Activated B cell treated with CpG ODN at 0.5 μM for 24 hours (primary cell): ENCODE measurements around the gene PIK3CG. TPM values are rescaled to one million over a fixed set of nuclear protein-coding genes. Genes with fewer than 3 reads are reported as not detected.
"Not testable (repeated sequence)": the region's sequence is repeated elsewhere in the genome, so short reads cannot be mapped to it uniquely, and the experiment has no call there.

Experiments
- ATAC-seq: fragments of 200-7000 bp; cut with Tn5 transposase; one replicate; pipeline ENCODE4 v1.10.0; 2021; ENCODE audit warnings: low read depth, mild to moderate bottlenecking, moderate library complexity
- CTCF ChIA-PET: fragments of 350-600 bp; sonication (Branson Sonifier 250); formaldehyde crosslinking; loops from one replicate; lab custom pipeline; 2021; ENCODE audit warnings: antibody characterized with exemption; lab: Charles Lee
- POLR2A ChIA-PET: fragments of 350-600 bp; sonication (Branson Sonifier 250); formaldehyde crosslinking; loops from one replicate; lab custom pipeline; 2021; ENCODE audit warnings: antibody characterized with exemption; lab: Charles Lee
- DNase-seq: peaks from one replicate; pipeline ENCODE4 v3.0.0; 2022
- H3K27ac Mint-ChIP-seq: one replicate; pipeline ENCODE4 v1.8.0; 2020; ENCODE audit warnings: mixed read lengths
- H3K27me3 Mint-ChIP-seq: one replicate; pipeline ENCODE4 v1.8.0; 2021; ENCODE audit warnings: mixed read lengths
- H3K36me3 Mint-ChIP-seq: one replicate; pipeline ENCODE4 v1.8.0; 2021; ENCODE audit warnings: low read depth, mixed read lengths
- H3K4me1 Mint-ChIP-seq: one replicate; pipeline ENCODE4 v1.8.0; 2021; ENCODE audit warnings: mixed read lengths
- H3K4me3 Mint-ChIP-seq: one replicate; pipeline ENCODE4 v1.8.0; 2020; ENCODE audit warnings: mild to moderate bottlenecking, mixed read lengths
- H3K9me3 Mint-ChIP-seq: one replicate; pipeline ENCODE4 v1.8.0; 2020; ENCODE audit warnings: mixed read lengths
- intact Hi-C: fragments of 100-400 bp; cut with micrococcal nuclease; formaldehyde crosslinking; loops from one replicate; pipeline ENCODE4 v1.15.1; 2024
- total RNA-seq: library from RNA; stranded (reverse); gene quantifications from 2 replicates; pipeline ENCODE4 v1.2.3, GENCODE V29; 2022
- TF ChIP-seq, protein P1 (sequence below): fragments of 200-600 bp; IDR thresholded peaks from one replicate; pipeline ENCODE4 v1.8.0; 2022; ENCODE audit warnings: antibody characterized with exemption, mild to moderate bottlenecking

The PIK3CG gene
- total RNA-seq, 1 donor from 2014 or later: 63.6 TPM

- H3K9me3 Mint-ChIP-seq: no peaks in the 10 kb centered on the region
- DNase-seq: no peak
- CTCF ChIA-PET: no interaction called here
- no peak overlapping the region for H3K4me3 Mint-ChIP-seq
- H3K27ac Mint-ChIP-seq: no peak overlapping the region
- POLR2A ChIA-PET: interaction anchor here (0.8 kb wide), 1 partner anchor 50 kb away, joined by 3 read pairs; no protein-coding TSS in a partner anchor
- H3K4me1 Mint-ChIP-seq: no peaks in the 10 kb centered on the region
- no peaks in the 10 kb centered on the region for H3K27me3 Mint-ChIP-seq
- intact Hi-C loops: no loop called here
- H3K36me3 Mint-ChIP-seq: no peaks in the 10 kb centered on the region
- no peak for ATAC-seq
- TF ChIP-seq, protein P1, sequence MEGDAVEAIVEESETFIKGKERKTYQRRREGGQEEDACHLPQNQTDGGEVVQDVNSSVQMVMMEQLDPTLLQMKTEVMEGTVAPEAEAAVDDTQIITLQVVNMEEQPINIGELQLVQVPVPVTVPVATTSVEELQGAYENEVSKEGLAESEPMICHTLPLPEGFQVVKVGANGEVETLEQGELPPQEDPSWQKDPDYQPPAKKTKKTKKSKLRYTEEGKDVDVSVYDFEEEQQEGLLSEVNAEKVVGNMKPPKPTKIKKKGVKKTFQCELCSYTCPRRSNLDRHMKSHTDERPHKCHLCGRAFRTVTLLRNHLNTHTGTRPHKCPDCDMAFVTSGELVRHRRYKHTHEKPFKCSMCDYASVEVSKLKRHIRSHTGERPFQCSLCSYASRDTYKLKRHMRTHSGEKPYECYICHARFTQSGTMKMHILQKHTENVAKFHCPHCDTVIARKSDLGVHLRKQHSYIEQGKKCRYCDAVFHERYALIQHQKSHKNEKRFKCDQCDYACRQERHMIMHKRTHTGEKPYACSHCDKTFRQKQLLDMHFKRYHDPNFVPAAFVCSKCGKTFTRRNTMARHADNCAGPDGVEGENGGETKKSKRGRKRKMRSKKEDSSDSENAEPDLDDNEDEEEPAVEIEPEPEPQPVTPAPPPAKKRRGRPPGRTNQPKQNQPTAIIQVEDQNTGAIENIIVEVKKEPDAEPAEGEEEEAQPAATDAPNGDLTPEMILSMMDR: no peak
These were observed 44.5 kb upstream of the PIK3CG start for GRCh38 chr7:106820321-106821217.

DNA sequence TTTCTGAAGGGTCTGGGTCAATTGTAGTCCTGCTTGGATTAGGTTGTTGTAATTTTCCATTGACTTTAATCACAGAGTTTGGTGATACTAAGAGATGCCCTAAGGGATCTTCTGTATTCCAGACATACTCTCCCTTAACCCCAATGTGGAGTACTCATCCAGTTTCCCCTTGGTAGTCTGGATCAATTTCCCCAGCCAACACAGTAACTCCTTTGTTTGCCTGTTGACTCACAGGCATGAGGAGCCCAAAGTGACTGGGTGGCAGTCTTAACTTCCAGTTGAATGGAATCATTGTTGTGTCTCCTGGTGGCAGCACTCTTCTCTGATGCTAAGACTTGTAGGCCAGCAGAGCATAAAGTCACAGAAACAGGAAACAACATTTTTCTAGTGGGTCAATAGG lies 41.5 kb upstream of the PIK3CG start:
- Mint-ChIP-seq H3K36me3 (no peaks in the 10 kb centered on the region), H3K4me3 (no peak overlapping the region), H3K9me3 (no peaks in the 10 kb centered on the region), H3K27ac (no peak overlapping the region), H3K27me3 (no peaks in the 10 kb centered on the region), H3K4me1 (no peaks in the 10 kb centered on the region)
- POLR2A ChIA-PET: no interaction called here
- DNase-seq: no peak
- no peak for ATAC-seq
- CTCF ChIA-PET: no interaction called here
- TF ChIP-seq, protein P1: no peak
- intact Hi-C loops: no loop called here

- no peak overlapping the region for H3K27ac Mint-ChIP-seq
- peaks cover under 1% of the 10 kb centered on the region for H3K9me3 Mint-ChIP-seq
- intact Hi-C loops: no loop called here
- POLR2A ChIA-PET: no interaction called here
- H3K4me1 Mint-ChIP-seq: no peaks in the 10 kb centered on the region
- CTCF ChIA-PET: no interaction called here
- ATAC-seq (no peak), DNase-seq (no peak)
- no peak overlapping the region for H3K4me3 Mint-ChIP-seq
- H3K27me3 Mint-ChIP-seq: no peaks in the 10 kb centered on the region
- TF ChIP-seq, protein P1: no peak
- peaks cover under 1% of the 10 kb centered on the region for H3K36me3 Mint-ChIP-seq
These were observed 40.6 kb upstream of the PIK3CG start for GRCh38 chr7:106824458-106824857.

DNA sequence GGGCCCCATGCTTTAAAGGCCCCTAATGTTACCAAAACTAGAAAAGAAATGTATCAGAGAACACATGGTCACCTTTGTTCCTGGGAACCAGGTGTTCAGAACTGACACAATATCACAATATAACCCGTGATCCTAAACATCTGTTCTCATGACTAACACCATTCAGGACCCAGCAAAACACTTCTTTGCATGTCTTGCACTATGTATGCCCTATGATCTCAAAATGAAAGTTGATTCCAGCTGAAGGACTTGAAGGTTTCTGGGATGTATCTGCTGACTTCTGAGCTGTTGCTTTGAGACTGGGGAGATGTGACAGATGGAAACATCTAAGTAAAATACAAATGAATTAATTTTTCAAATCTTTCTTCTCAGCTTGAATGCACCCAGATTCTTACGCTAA lies 37.5 kb upstream of the PIK3CG start:
- peaks cover 2% of the 10 kb centered on the region for H3K36me3 Mint-ChIP-seq
- no peaks in the 10 kb centered on the region for H3K27me3 Mint-ChIP-seq

GRCh38 chr7:106829496-106829895 lies 35.6 kb upstream of the PIK3CG start:
- Mint-ChIP-seq H3K27ac (no peak overlapping the region), H3K4me3 (no peak overlapping the region), H3K4me1 (no peaks in the 10 kb centered on the region), H3K36me3 (peaks cover 2% of the 10 kb centered on the region), H3K27me3 (no peaks in the 10 kb centered on the region), H3K9me3 (peaks cover 6% of the 10 kb centered on the region)
- intact Hi-C loops: no loop called here
- POLR2A ChIA-PET: no interaction called here
- ATAC-seq (no peak), DNase-seq (no peak)
- CTCF ChIA-PET: no interaction called here
- TF ChIP-seq, protein P1: no peak

More for the DNA sequence above, 37.5 kb upstream of the PIK3CG start:
- POLR2A ChIA-PET: no interaction called here
- intact Hi-C loops: no loop called here
- Mint-ChIP-seq H3K4me3 (no peak overlapping the region), H3K9me3 (peaks cover 6% of the 10 kb centered on the region), H3K4me1 (no peaks in the 10 kb centered on the region), H3K27ac (no peak overlapping the region)
- TF ChIP-seq, protein P1: no peak
- CTCF ChIA-PET: no interaction called here
- no peak for ATAC-seq
- DNase-seq: no peak

DNA sequence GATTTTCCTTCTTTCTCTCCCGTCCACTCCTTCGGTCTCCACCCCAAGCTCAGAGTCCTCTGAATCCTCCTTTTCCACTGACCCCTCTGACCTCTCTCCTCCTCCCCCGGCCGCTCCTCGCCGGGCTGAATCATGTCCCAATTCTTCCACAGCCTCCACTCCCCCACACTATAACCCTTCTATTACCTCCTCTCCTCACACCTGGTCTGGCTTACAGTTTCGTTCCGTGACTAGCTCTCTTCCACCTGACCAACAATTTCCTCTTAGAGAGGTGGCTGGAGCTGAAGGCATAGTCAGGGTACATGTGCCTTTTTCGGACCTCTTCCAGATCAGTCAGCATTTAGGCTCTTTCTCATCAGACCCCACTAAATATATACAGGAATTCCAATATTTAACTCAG lies 34.2 kb upstream of the PIK3CG start:
- H3K27me3 Mint-ChIP-seq, CTCF ChIA-PET, POLR2A ChIA-PET, DNase-seq, H3K4me3 Mint-ChIP-seq, H3K27ac Mint-ChIP-seq, H3K9me3 Mint-ChIP-seq, intact Hi-C loops, H3K4me1 Mint-ChIP-seq, H3K36me3 Mint-ChIP-seq, ATAC-seq: not testable (repeated sequence)
